HG02642 (cell line): ENCODE measurements around the gene ETS1.

Source experiments
- ATAC-seq: cut with Tn5 transposase; IDR thresholded peaks from one replicate; pipeline ENCODE4 v1.9.1; 2021; ENCODE audit warnings: mild to moderate bottlenecking; ENCODE audit not compliant: unreplicated experiment, poor library complexity

The ETS1 gene

GRCh38 chr11:128548649-128549255, 38.6 kb downstream of the ETS1 start:
- ATAC-seq = no peak

- ATAC-seq = no peak
These were observed 39.3 kb downstream of the ETS1 start for GRCh38 chr11:128547946-128548648.

GRCh38 chr11:128546916-128547315, 40.4 kb downstream of the ETS1 start:
- ATAC-seq = no peak

- no peak for ATAC-seq
These were observed 42.8 kb downstream of the ETS1 start for GRCh38 chr11:128544471-128545051.

- no peak for ATAC-seq
These were observed 46.9 kb downstream of the ETS1 start for GRCh38 chr11:128540469-128540868.

GRCh38 chr11:128536506-128536905, 50.9 kb downstream of the ETS1 start:
- ATAC-seq = no peak

- ATAC-seq = no peak
These were observed 51.6 kb downstream of the ETS1 start for GRCh38 chr11:128535468-128536457.

- no peak for ATAC-seq
These were observed 53.9 kb downstream of the ETS1 start for GRCh38 chr11:128533472-128533871.

GRCh38 chr11:128532572-128533091, 54.7 kb downstream of the ETS1 start:
- ATAC-seq = no peak

- no peak for ATAC-seq
These were observed 55.3 kb downstream of the ETS1 start for GRCh38 chr11:128532016-128532571.

- no peak for ATAC-seq
These were observed 55.8 kb downstream of the ETS1 start for GRCh38 chr11:128531588-128531987.

GRCh38 chr11:128530118-128531074, 57.0 kb downstream of the ETS1 start:
- no peak for ATAC-seq

GRCh38 chr11:128528294-128528693, 59.1 kb downstream of the ETS1 start:
- no peak for ATAC-seq

- ATAC-seq = no peak
These were observed 60.3 kb downstream of the ETS1 start for GRCh38 chr11:128527046-128527445.

GRCh38 chr11:128525411-128526243, 61.7 kb downstream of the ETS1 start:
- ATAC-seq = no peak

- no peak for ATAC-seq
These were observed 63.2 kb downstream of the ETS1 start for GRCh38 chr11:128524172-128524571.

- no peak for ATAC-seq
These were observed 63.7 kb downstream of the ETS1 start for GRCh38 chr11:128523641-128524040.

- ATAC-seq = no peak
These were observed 64.3 kb downstream of the ETS1 start for GRCh38 chr11:128522943-128523518.
